Endothelial cell of umbilical vein (primary cell): ENCODE measurements around the gene CGRRF1. TPM values are rescaled to one million over a fixed set of nuclear protein-coding genes. Genes with fewer than 3 reads are reported as not detected.
A peak's percentile ranks its signal among the peaks of the same experiment; 100 is the strongest.

Experiments used
- BruUV-seq: library from RNA; stranded (reverse); fragments of 400-500 nt; replicated peaks from 2 replicates; lab custom pipeline; 2021; lab: Mats Ljungman, UMichigan
- CTCF ChIA-PET: fragments of 300-600, 350-600 bp; sonication (Branson Sonifier 250); formaldehyde crosslinking; loops from one replicate; lab custom pipeline; 2021; ENCODE audit warnings: antibody characterized with exemption, inconsistent platforms; lab: Charles Lee
- POLR2A ChIA-PET: fragments of 300-600, 350-600 bp; sonication (Branson Sonifier 250); formaldehyde crosslinking; loops from one replicate; lab custom pipeline; 2021; ENCODE audit warnings: antibody characterized with exemption, inconsistent platforms; lab: Charles Lee
- DNase-seq: peaks from one replicate; pipeline ENCODE4 v3.0.0-alpha.2; 2011; ENCODE audit warnings: low read depth, low spot score
- FAIRE-seq: peaks from 2 replicates; lab custom pipeline; 2011; peaks lifted over from hg19 to GRCh38; lab: Jason Lieb, UNC
- H2AFZ ChIP-seq: 2 replicates; pipeline ENCODE4 v1.6.0; 2012; ENCODE audit warnings: low read depth, low read length, control low read depth, inconsistent platforms
- H3K27ac ChIP-seq: 2 replicates; pipeline ENCODE4 v1.5.1; 2011; ENCODE audit warnings: low read depth, mild to moderate bottlenecking, control low read depth, low read length, moderate library complexity; ENCODE audit not compliant: insufficient read depth
- H3K27me3 ChIP-seq, 2 experiments: 2 replicates each; pipeline versions ENCODE4 v1.6.0 to v1.6.1; 2011; ENCODE audit warnings: low read length in 2 of 2, mixed read lengths in 1 of 2; ENCODE audit not compliant: control insufficient read depth in 2 of 2, insufficient read depth in 2 of 2
- H3K36me3 ChIP-seq, 2 experiments: 2 replicates in 1 of 2; 3 replicates in 1 of 2; pipeline ENCODE4 v1.5.1; 2011; ENCODE audit warnings: low read length in 2 of 2, mild to moderate bottlenecking in 1 of 2, moderate library complexity in 1 of 2; ENCODE audit not compliant: control insufficient read depth in 2 of 2, insufficient read depth in 2 of 2; ENCODE audit errors: extremely low read depth in 1 of 2
- H3K4me1 ChIP-seq: 3 replicates; pipeline ENCODE4 v1.5.1; 2011; ENCODE audit warnings: mild to moderate bottlenecking, low read length; ENCODE audit not compliant: control insufficient read depth, insufficient read depth; ENCODE audit errors: extremely low read depth
- H3K4me2 ChIP-seq: 2 replicates; pipeline ENCODE4 v1.6.1; 2011; ENCODE audit warnings: low read length, control low read depth, mixed read lengths; ENCODE audit not compliant: insufficient read depth
- H3K4me3 ChIP-seq, 3 experiments: fragments of 200-600 bp in 1 of 3; sonication (generic), shearing (Covaris generic) in 1 of 3; replicated peaks in 1 of 3; 2 replicates each; pipeline ENCODE4 v1.5.1; 2011 to 2016; ENCODE audit warnings: control low read depth in 3 of 3, low read length in 3 of 3, mild to moderate bottlenecking in 2 of 3, inconsistent platforms in 1 of 3, low read depth in 1 of 3, moderate library complexity in 1 of 3; ENCODE audit not compliant: insufficient read depth in 1 of 3
- H3K79me2 ChIP-seq: 2 replicates; pipeline ENCODE4 v1.6.0; 2012; ENCODE audit warnings: low read length, inconsistent platforms; ENCODE audit not compliant: control insufficient read depth, insufficient read depth
- H3K9ac ChIP-seq: replicated peaks from 2 replicates; pipeline ENCODE3; 2011; ENCODE audit warnings: low read length, control low read depth; ENCODE audit not compliant: insufficient read depth; ENCODE audit errors: extremely low read depth
- H3K9me1 ChIP-seq: replicated peaks from 3 replicates; pipeline ENCODE4 v1.6.0; 2011; ENCODE audit warnings: mild to moderate bottlenecking, low read length; ENCODE audit not compliant: control insufficient read depth, insufficient read depth; ENCODE audit errors: extremely low read depth
- H3K9me3 ChIP-seq: replicated peaks from 2 replicates; pipeline ENCODE4 v1.5.1; 2012; ENCODE audit warnings: low read length, inconsistent platforms; ENCODE audit not compliant: control insufficient read depth, insufficient read depth
- H4K20me1 ChIP-seq: replicated peaks from 2 replicates; pipeline ENCODE3; 2011; ENCODE audit warnings: mild to moderate bottlenecking, low read length; ENCODE audit not compliant: control insufficient read depth, insufficient read depth; ENCODE audit errors: extremely low read depth
- JUN ChIP-seq: IDR thresholded peaks from 2 replicates; pipeline ENCODE4 v1.6.1; 2011; ENCODE audit warnings: borderline replicate concordance, low read depth; ENCODE audit not compliant: insufficient read length, insufficient read depth
- POLR2A ChIP-seq: IDR thresholded peaks from 2 replicates; pipeline ENCODE4 v1.6.1; 2012; ENCODE audit warnings: low read depth, mild to moderate bottlenecking, control low read depth, low read length
- POLR2AphosphoS5 ChIP-seq: IDR thresholded peaks from 2 replicates; pipeline ENCODE4 v1.6.1; 2012; ENCODE audit warnings: low read depth, mild to moderate bottlenecking, control low read depth, low read length, moderate library complexity; ENCODE audit not compliant: insufficient read depth
- dilution Hi-C: fragments of 300-500 bp; cut with MboI; formaldehyde crosslinking; loops from one replicate; pipeline ENCODE4 v1.15.0; 2019; ENCODE audit warnings: low sequenced_read_pairs; ENCODE audit not compliant: extremely low pct_ligation_motif_present
- intact Hi-C: fragments of 100-400 bp; cut with micrococcal nuclease; formaldehyde crosslinking; loops from one replicate; pipeline ENCODE4 v1.10.0; 2022
- polyA plus RNA-seq, 4 experiments: library from polyadenylated mRNA; depleted of rRNA in 3 of 4; stranded (reverse) in 3 of 4; unstranded in 1 of 4; fragments of >200 nt; gene quantifications; 2 replicates each; pipeline versions ENCODE4 v1.2.1 to v1.2.3, GENCODE V29; 2011 to 2012; ENCODE audit warnings: missing spikeins in 1 of 4
- total RNA-seq: library from RNA; stranded (reverse); gene quantifications from 2 replicates; pipeline ENCODE4 v1.2.3, GENCODE V29; 2021
- TF ChIP-seq, protein P1 (sequence below), 2 donors: IDR thresholded peaks; 1 replicate in 1 of 2; 2 replicates in 1 of 2; pipeline ENCODE4 v1.5.1; 2011; ENCODE audit warnings: low read length in 2 of 2, mild to moderate bottlenecking in 2 of 2, moderate library complexity in 2 of 2, control low read depth in 1 of 2, inconsistent platforms in 1 of 2, low read depth in 1 of 2; ENCODE audit not compliant: insufficient read depth in 1 of 2; ENCODE audit errors: extremely low read depth in 1 of 2

The CGRRF1 gene
- total and polyA plus RNA-seq, 2 donors (not counting 3 experiments of a cell fraction or from before 2014, with no cell fraction given), result 6.6 to 15.7 TPM

DNA sequence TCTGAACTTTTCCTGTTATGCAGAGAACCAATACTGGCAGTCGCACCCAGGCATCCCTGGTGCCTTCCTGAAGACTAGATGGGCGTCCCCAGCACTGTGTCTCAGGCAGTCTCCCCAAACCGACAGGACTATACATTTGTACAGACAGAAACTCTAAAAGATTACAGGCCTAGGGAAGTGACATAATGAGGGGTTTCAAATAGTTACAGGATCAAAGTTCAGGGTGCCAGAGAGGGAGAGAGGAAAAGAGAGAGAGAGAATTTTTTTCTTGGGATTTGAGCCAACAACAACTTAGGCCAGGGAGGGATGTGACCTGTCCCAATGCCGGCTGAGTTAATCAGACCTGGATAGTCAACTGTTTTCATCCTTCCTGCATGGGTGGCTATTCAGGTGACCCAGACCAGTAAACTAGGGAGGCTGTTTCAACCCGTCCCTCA, 11.6 kb upstream of the CGRRF1 start:
- H3K27ac ChIP-seq, result no peak overlapping the region
- H3K27me3 ChIP-seq, result peaks cover 0 to 8% of the 10 kb centered on the region in 2 experiments
- H4K20me1 ChIP-seq, result no peaks in the 10 kb centered on the region
- intact Hi-C loops, result no loop called here
- peaks cover 3% of the 10 kb centered on the region for H3K4me1 ChIP-seq
- TF ChIP-seq POLR2AphosphoS5 (no peak), POLR2A (no peak)
- TF ChIP-seq, protein P1, sequence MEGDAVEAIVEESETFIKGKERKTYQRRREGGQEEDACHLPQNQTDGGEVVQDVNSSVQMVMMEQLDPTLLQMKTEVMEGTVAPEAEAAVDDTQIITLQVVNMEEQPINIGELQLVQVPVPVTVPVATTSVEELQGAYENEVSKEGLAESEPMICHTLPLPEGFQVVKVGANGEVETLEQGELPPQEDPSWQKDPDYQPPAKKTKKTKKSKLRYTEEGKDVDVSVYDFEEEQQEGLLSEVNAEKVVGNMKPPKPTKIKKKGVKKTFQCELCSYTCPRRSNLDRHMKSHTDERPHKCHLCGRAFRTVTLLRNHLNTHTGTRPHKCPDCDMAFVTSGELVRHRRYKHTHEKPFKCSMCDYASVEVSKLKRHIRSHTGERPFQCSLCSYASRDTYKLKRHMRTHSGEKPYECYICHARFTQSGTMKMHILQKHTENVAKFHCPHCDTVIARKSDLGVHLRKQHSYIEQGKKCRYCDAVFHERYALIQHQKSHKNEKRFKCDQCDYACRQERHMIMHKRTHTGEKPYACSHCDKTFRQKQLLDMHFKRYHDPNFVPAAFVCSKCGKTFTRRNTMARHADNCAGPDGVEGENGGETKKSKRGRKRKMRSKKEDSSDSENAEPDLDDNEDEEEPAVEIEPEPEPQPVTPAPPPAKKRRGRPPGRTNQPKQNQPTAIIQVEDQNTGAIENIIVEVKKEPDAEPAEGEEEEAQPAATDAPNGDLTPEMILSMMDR (IDR thresholded peaks at IDR 0.05; ENCODE audit: extremely low read depth in 1 of 2, insufficient read depth in 1 of 2, low read depth in 1 of 2, low read length in 2 of 2), result no peak
- ChIA-PET CTCF (no interaction called here), POLR2A (no interaction called here)
- H3K9me1 ChIP-seq, result no peaks in the 10 kb centered on the region
- H3K79me2 ChIP-seq, result no peaks in the 10 kb centered on the region
- no peak overlapping the region for H2AFZ ChIP-seq
- DNase-seq (peak; percentile 10), FAIRE-seq (no peak)
- no TSS peak for BruUV-seq
- no peaks in the 10 kb centered on the region for H3K36me3 ChIP-seq
- no peak overlapping the region for H3K4me2 ChIP-seq
- H3K9me3 ChIP-seq, result no peaks in the 10 kb centered on the region
- no peak overlapping the region for H3K4me3 ChIP-seq
- dilution Hi-C loops, result no loop called here
- H3K9ac ChIP-seq, result no peak overlapping the region

DNA sequence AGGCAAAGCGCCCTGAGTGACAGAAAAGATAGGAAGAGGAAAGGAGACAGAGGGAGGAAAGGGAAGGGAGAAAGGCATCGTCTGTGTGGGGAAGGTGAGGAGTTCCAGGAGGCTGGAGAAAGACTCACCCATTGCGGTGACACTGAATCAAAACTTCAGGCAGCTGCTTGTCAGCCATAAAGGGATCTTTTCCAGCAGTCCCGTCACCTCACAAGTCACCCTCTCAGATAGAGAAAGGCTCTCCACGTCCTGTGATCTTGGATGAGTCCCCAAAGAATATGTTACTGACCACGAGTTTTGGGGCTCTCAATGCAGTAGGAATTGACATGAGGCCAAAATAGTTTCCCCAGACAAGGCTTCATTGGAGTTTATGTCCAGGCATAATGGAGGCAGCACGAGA, 11.1 kb upstream of the CGRRF1 start:
- H3K4me3 ChIP-seq, result no peak overlapping the region
- no peak overlapping the region for H2AFZ ChIP-seq
- H3K9me3 ChIP-seq, result no peaks in the 10 kb centered on the region
- H3K36me3 ChIP-seq, result no peaks in the 10 kb centered on the region
- CTCF ChIA-PET, result no interaction called here
- TF ChIP-seq JUN, result no peak
- no peak for TF ChIP-seq POLR2AphosphoS5
- TF ChIP-seq, protein P1 (IDR thresholded peaks at IDR 0.05; ENCODE audit: extremely low read depth in 1 of 2, insufficient read depth in 1 of 2, low read depth in 1 of 2, low read length in 2 of 2), result no peak
- no peak overlapping the region for H3K4me2 ChIP-seq
- no TSS peak for BruUV-seq
- no peaks in the 10 kb centered on the region for H3K79me2 ChIP-seq
- peaks cover 0 to 8% of the 10 kb centered on the region in 2 experiments for H3K27me3 ChIP-seq
- dilution Hi-C loops (no loop called here), intact Hi-C loops (no loop called here)
- H3K9me1 ChIP-seq, result no peaks in the 10 kb centered on the region
- no peaks in the 10 kb centered on the region for H4K20me1 ChIP-seq
- POLR2A ChIA-PET, result no interaction called here
- DNase-seq (no peak), FAIRE-seq (no peak)
- H3K4me1 ChIP-seq, result peaks cover 3% of the 10 kb centered on the region
- no peak overlapping the region for H3K9ac ChIP-seq
- H3K27ac ChIP-seq, result no peak overlapping the region
